Activated T-cell treated with anti-CD3 and anti-CD28 coated beads, Interleukin-2, amount 50 U/mL, for 1 hour (primary cell): ENCODE results near the gene GFRA3.
"Not testable (repeated sequence)": the region's sequence is repeated elsewhere in the genome, so short reads cannot be mapped to it uniquely, and the experiment has no call there.

Source experiments
- DNase-seq: peaks from one replicate; pipeline ENCODE4 v3.0.0-alpha.2; 2020

GFRA3 gene

GRCh38 chr5:138274189-138274853 is at the start of gene GFRA3:
Gene GFRA3 (minus strand): TSS chr5:138274621. CDS start chr5:138274424, 197 bp downstream.
- peak; percentile 18 for DNase-seq

GRCh38 chr5:138318211-138318610 is 43.8 kb upstream of the GFRA3 start:
- DNase-seq = not testable (repeated sequence)

GRCh38 chr5:138316355-138316754 is 41.9 kb upstream of the GFRA3 start:
- DNase-seq = no peak

GRCh38 chr5:138315751-138316278 is 41.4 kb upstream of the GFRA3 start:
- DNase-seq = no peak

GRCh38 chr5:138305797-138306196 is 31.4 kb upstream of the GFRA3 start:
- no peak for DNase-seq

- DNase-seq = no peak
Measured at GRCh38 chr5:138303372-138303771, 29.0 kb upstream of the GFRA3 start.

GRCh38 chr5:138289296-138289695 is 14.9 kb upstream of the GFRA3 start:
- no peak for DNase-seq

GRCh38 chr5:138287246-138287645 is 12.8 kb upstream of the GFRA3 start:
- no peak for DNase-seq

- no peak for DNase-seq
Measured at GRCh38 chr5:138282920-138283742, 8.7 kb upstream of the GFRA3 start.

- DNase-seq = no peak
Measured at GRCh38 chr5:138280915-138281314, 6.5 kb upstream of the GFRA3 start.

- no peak for DNase-seq
Measured at GRCh38 chr5:138276402-138277054, 2.1 kb upstream of the GFRA3 start.

- no peak for DNase-seq
Measured at GRCh38 chr5:138275895-138276294, 1.5 kb upstream of the GFRA3 start.

GRCh38 chr5:138275379-138275782 is 960 bp upstream of the GFRA3 start:
- DNase-seq = no peak

GRCh38 chr5:138273834-138274188 is 610 bp downstream of the GFRA3 start:
- no peak for DNase-seq

- DNase-seq = no peak
Measured at GRCh38 chr5:138272681-138273080, 1.7 kb downstream of the GFRA3 start.

- no peak for DNase-seq
Measured at GRCh38 chr5:138271281-138271680, 3.1 kb downstream of the GFRA3 start.

- no peak for DNase-seq
Measured at GRCh38 chr5:138264183-138264582, 10.2 kb downstream of the GFRA3 start.

GRCh38 chr5:138263581-138263980 is 10.8 kb downstream of the GFRA3 start:
- DNase-seq = no peak

GRCh38 chr5:138258704-138259292 is 15.6 kb downstream of the GFRA3 start:
- DNase-seq = no peak

- no peak for DNase-seq
Measured at GRCh38 chr5:138257583-138257982, 16.8 kb downstream of the GFRA3 start.

- no peak for DNase-seq
Measured at GRCh38 chr5:138252944-138253343, 21.5 kb downstream of the GFRA3 start.

GRCh38 chr5:138247800-138248199 is 26.6 kb downstream of the GFRA3 start:
- DNase-seq = not testable (repeated sequence)

- DNase-seq = no peak
Measured at GRCh38 chr5:138246822-138247221, 27.6 kb downstream of the GFRA3 start.
